Epithelial cell of proximal tubule (primary cell): ENCODE measurements around the gene FARP2. TPM values are rescaled to one million over a fixed set of nuclear protein-coding genes. Genes with fewer than 3 reads are reported as not detected.

Experiments
- DNase-seq: peaks from one replicate; pipeline ENCODE4 v3.0.0-alpha.2; 2011; ENCODE audit warnings: low read depth
- H3K4me3 ChIP-seq: 2 replicates; pipeline ENCODE4 v1.5.1; 2011; ENCODE audit warnings: low read depth, mild to moderate bottlenecking, low read length
- CTCF ChIP-seq: conservative IDR thresholded peaks from 2 replicates; pipeline ENCODE4 v1.5.1; 2012; ENCODE audit warnings: low read depth, mild to moderate bottlenecking, low read length
- total RNA-seq: library from RNA; depleted of rRNA; stranded (reverse); fragments of >200 nt; gene quantifications from 2 replicates; pipeline ENCODE4 v1.2.3, GENCODE V29; 2015

The FARP2 gene
- total RNA-seq, 1 donor from 2014 or later: 34.2 TPM

DNA sequence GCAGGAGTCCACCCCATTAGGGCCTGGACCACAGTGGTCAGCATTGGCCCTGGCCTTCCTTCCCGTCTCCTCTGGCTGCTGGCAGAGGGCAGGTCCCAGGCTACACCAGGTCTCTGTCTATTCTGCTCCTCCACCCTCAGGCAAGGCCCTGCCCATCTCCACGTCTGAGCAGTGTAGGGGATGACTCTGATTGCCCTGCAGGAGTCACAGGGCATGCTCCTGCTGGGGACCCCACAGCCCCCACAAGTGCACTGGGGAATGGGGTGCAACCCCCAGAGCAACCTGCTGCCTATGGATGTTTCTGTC is 112.3 kb downstream of the FARP2 start:
- no peak for TF ChIP-seq CTCF
- no peak for DNase-seq
- H3K4me3 ChIP-seq: no peak overlapping the region

- no peak for TF ChIP-seq CTCF
- no peak overlapping the region for H3K4me3 ChIP-seq
- no peak for DNase-seq
These were observed 113.7 kb downstream of the FARP2 start for GRCh38 chr2:241469746-241470145.

DNA sequence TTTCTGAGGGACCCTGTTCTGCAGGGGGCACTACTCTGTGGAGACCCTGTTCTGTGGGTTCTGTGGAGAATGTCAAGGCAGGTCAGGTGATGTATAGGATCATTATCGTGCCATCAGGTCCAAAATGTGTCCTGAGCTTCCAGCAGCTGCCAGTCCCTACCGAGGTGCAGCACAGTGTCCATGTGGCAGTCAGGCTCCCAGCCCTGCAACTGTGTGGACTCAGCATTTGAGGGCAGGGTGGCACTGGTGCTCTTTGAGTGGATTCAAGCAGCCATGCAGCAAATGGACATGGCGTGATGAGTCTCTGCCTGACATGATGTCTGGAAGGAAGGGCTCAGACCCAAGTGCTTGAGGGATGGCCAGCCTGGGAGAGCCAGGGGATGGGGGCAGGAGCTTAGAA is 117.3 kb downstream of the FARP2 start:
- TF ChIP-seq CTCF: no peak
- DNase-seq: no peak
- H3K4me3 ChIP-seq: no peak overlapping the region

GRCh38 chr2:241475267-241475666 is 119.2 kb downstream of the FARP2 start:
- no peak for TF ChIP-seq CTCF
- no peak for DNase-seq
- H3K4me3 ChIP-seq: no peak overlapping the region

- TF ChIP-seq CTCF: no peak
- no peak overlapping the region for H3K4me3 ChIP-seq
- no peak for DNase-seq
These were observed 122.1 kb downstream of the FARP2 start for GRCh38 chr2:241478166-241478565.

- DNase-seq: no peak
- no peak for TF ChIP-seq CTCF
- no peak overlapping the region for H3K4me3 ChIP-seq
These were observed 123.2 kb downstream of the FARP2 start for GRCh38 chr2:241479026-241479898.

- TF ChIP-seq CTCF: no peak
- DNase-seq: no peak
- H3K4me3 ChIP-seq: no peak overlapping the region
These were observed 125.6 kb downstream of the FARP2 start for GRCh38 chr2:241481687-241482086.
